NB4 (cell line): Measurements from ENCODE around the gene SREBF1.

Experiments
- POLR2A ChIP-seq: IDR thresholded peaks from 2 replicates; pipeline ENCODE4 v1.6.1; 2011; ENCODE audit warnings: mild to moderate bottlenecking; ENCODE audit not compliant: insufficient read length; ENCODE audit errors: extremely low read depth
- TF ChIP-seq, protein P1 (sequence below): IDR thresholded peaks from one replicate; pipeline ENCODE4 v1.5.1; 2012; ENCODE audit warnings: low read depth, low read length
- TF ChIP-seq, protein P2 (sequence below): IDR thresholded peaks from 2 replicates; pipeline ENCODE4 v1.6.1; 2011; ENCODE audit warnings: low read depth, low read length

GRCh38 chr17:17796787-17797061 lies 40.1 kb downstream of the SREBF1 start:
- TF ChIP-seq, protein P1, sequence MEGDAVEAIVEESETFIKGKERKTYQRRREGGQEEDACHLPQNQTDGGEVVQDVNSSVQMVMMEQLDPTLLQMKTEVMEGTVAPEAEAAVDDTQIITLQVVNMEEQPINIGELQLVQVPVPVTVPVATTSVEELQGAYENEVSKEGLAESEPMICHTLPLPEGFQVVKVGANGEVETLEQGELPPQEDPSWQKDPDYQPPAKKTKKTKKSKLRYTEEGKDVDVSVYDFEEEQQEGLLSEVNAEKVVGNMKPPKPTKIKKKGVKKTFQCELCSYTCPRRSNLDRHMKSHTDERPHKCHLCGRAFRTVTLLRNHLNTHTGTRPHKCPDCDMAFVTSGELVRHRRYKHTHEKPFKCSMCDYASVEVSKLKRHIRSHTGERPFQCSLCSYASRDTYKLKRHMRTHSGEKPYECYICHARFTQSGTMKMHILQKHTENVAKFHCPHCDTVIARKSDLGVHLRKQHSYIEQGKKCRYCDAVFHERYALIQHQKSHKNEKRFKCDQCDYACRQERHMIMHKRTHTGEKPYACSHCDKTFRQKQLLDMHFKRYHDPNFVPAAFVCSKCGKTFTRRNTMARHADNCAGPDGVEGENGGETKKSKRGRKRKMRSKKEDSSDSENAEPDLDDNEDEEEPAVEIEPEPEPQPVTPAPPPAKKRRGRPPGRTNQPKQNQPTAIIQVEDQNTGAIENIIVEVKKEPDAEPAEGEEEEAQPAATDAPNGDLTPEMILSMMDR = no peak
- no peak for TF ChIP-seq POLR2A
- TF ChIP-seq, protein P2, sequence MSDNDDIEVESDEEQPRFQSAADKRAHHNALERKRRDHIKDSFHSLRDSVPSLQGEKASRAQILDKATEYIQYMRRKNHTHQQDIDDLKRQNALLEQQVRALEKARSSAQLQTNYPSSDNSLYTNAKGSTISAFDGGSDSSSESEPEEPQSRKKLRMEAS = no peak
